ENCODE data around the gene ITPKC.
A peak's percentile ranks its signal among the peaks of the same experiment; 100 is the strongest.

ITPKC gene

GRCh38 chr19:40690693-40691420 lies 26.1 kb upstream of the ITPKC start:
- DNase-seq = peak; percentile 85

GRCh38 chr19:40691421-40692211 lies 25.3 kb upstream of the ITPKC start:
- no peak for DNase-seq

- DNase-seq = no peak
Measured at GRCh38 chr19:40692212-40692551, 24.7 kb upstream of the ITPKC start.

DNA sequence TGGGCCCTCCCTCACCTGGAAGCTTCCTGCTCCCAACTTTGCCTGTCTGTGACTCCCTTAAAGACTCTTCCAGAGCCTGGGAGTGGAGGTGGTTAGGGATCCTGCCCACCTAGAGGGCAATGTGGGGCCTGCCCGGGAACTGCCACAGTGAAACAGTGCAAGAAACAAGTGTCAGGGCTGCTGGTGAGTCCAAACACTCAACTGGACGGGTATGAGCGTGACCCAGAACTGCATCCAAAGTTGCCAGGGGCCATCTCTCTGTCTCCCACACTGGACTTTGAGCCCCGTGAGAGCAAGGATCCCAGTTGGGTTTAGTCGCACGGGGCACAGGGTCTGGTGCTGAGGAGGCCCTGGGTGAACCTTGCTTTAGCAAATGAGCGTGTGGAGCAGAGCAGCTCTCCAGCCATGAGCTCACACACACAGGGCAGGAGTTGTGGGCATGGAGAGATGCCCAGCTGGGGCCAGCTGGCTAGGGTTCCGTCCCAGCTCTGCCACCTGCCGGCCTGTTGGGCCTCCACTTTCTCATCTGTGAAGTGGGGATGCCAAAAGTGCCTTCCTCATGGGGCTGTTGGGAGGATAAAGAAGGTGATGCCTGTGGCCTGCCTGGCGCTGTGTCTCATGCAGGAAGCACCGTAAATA lies 23.6 kb upstream of the ITPKC start:
- DNase-seq = no peak

GRCh38 chr19:40693896-40694295 lies 23.0 kb upstream of the ITPKC start:
- DNase-seq = no peak

DNA sequence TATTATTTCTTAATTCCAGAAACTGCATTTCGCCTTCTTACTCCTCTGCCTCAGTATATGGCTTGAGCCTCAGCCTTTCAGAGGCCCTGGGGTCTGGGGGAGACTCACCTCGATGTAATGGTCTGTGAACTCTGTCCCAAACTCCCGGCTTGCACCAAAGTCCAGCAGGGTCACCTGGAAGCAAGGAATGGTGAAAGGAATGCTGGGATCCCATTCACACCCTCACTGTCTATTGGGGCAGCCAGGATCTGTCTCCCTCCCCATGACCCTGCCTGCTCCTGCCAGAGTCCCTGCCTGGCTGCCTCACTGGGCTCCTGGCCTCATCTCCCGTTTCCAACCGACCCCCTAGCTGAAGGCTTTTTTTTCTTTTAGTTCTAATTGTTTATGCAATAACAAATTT lies 21.0 kb upstream of the ITPKC start:
- DNase-seq = no peak

DNA sequence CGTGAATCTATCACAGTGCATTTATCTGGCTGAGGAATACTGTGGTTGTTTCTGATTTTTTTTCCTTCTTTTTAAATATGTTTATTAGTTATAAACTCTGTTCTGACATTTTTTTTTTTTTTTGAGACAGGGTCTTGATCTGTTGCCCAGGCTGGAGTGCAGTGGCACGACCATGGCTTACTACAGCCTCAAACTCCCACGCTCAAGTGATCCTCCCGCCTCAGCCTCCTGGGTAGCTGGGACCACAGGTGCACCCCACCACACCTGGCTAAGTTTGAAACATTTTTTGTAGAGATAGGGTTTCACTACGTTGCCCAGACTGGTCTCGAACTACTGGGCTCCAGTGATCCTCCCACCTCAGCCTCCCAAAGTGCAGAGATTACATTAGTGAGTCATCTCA lies 19.9 kb upstream of the ITPKC start:
- DNase-seq = no peak

DNA sequence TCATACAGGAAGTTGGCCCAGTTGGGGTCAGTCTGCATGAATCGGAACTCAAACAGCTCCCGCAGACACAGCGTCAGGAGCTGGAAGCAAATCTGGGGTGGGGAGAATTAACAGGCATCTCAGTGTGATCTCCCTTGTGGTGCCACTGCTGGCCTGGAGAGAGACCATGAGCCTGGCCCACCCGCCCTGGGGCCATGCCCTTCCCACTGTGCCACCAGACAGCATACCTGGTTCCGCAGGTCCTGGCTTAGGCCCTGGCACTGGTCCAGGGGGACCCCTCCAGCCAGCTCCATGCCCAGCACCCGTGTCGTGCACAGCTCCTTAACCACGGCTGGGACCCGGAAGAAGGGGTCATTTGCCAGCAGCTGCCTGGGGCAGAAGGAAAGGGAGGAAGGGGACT lies 16.8 kb upstream of the ITPKC start:
- DNase-seq = no peak

DNA sequence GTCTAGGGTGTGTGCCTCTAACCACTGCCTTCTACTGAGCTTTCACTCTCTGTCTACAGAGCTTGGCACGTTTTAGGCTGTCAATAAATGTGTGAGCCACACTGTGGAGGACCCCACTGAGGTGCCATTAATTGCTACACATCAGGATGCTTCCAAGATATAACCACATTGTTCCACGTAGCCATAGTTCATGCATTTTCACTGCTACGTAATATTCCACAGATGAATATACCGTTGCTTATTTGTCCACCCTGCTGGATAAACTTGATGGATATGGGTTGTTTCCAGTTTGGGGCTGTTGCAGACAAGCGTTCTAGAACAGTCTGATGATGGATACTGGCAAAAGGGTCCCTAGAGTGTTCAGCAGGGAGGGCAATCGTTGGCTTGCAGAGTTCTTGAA lies 15.2 kb upstream of the ITPKC start:
- no peak for DNase-seq

- DNase-seq = no peak
Measured at GRCh38 chr19:40702337-40703012, 14.4 kb upstream of the ITPKC start.

GRCh38 chr19:40703029-40703755 lies 13.7 kb upstream of the ITPKC start:
- no peak for DNase-seq

DNA sequence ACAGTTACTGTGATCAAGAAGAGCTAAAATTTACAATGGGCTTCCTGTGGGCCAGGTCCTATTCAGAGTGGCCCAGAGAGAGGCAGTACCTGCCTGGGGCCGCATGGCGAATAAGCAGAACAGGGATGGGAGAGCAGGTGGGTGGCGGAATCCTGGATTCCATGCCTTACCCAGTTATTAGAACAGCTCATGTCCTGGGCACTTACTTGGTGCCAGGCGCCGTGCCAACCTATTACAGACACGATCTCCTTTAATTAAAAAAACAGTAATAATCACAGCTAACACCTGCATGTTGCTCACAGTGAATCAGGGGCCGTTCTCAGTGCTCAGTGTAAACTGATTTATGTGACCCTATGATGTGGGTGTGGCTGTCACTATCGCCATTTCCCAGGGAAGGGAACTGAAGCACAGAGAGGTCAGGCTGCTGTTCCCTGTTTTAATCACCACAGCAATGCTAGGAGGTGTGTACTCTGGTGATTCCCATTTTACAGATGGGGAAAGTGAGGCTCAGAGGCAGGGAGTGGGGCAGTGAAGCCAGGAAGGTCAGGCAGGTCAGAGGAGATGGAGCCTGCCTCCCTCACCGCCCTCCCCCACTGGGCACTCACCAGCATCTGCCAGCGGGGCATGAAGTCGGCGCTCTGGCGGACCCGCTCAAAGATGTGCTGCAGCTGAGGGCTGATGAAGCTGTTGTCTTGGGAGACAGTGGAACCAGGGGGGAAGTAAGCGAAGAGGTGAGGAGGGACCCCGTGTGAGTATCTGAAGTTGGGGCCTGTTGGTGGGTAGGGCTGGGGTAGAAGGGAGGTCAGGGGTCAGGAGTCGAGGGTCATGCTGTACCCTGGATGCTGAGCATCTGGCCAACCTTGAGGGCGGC lies 12.2 kb upstream of the ITPKC start:
- no peak for DNase-seq

GRCh38 chr19:40705362-40705651 lies 11.6 kb upstream of the ITPKC start:
- DNase-seq = no peak

DNA sequence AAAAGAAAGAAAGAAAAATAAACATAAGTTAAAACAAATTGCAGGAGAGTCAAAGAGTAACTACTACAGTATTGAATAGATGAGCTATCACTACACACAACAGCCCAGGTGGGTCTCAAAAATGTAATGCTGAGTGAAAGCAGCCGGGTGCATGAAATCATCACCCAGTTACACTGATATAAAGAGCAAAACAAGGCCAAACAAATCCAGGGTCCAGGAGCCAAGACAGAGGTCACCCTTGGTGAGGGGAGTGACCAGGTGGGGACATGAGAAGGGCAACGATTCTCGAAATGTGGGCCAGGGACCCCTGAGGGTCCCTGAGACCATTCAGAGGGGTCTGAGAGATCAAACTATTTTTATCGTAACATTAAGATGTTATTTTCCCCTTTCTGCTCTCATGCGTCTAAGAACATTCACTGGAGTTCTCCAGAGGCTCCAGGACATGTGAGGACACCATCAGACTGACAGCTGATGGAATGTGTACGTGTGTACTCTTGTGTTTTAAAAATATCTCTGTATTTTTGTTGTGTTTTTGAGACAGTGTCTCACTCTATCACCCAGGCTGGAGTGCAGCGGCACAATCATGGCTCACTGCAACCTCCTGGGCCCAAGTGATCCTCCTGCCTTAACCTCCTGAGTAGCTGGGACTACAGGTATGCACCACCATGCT lies 10.8 kb upstream of the ITPKC start:
- DNase-seq = no peak

DNA sequence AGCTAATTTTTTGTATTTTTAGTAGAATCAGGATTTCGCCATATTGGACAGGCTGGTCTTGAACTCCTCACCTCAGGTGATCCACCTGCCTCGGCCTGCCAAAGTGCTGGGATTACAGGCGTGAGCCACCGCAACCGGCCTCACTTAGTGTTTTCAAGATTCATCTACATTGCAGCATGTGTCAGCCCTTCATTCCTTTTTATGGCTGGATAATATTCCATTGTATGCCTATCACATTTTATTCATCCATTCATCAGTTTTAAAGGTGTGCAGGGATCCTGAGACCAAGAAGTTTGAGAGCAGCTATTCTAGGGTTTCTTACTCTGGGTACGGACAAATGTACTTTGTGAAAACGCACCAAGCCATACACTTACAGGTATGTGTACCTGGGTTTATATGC lies 9.3 kb upstream of the ITPKC start:
- no peak for DNase-seq

DNA sequence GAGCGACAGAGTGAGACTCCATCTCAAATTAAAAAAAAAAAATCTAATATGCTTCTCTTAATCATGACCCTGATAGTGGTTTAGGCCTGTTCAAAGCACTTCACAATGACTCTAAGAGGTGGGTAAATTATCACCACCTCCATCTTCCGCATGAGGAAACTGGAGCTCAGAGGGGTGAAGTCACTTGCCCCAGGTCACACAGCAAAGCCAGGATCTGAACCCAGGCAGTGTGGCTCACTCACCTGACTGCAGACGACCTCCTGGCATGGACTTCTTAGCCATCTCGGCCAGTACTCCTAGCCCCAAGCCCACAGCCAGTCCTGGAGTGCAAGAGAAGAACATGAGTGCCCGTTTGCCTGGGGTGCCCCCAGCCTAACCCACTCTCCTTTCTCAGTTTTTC lies 7.1 kb upstream of the ITPKC start:
- DNase-seq = no peak

DNA sequence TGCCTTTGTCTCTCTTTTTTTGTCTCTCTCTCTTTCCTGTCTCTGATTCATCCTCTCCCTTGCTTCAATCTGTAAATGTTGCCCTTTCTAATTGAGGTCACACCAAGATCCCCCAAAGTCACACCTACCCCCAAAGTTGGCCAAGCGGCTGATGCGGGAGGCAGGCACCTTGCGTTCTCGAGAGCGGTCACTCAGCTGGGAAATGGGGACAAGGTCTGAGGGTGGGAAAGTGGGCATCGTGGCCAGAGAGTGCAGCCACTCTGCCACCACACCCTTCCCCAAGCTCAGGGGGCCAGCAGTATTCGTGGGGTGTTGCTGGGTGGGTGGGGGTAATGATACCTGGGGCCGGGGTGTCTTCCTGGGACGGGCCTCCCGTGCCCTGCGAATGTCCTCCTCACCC lies 3.0 kb upstream of the ITPKC start:
- no peak for DNase-seq

DNA sequence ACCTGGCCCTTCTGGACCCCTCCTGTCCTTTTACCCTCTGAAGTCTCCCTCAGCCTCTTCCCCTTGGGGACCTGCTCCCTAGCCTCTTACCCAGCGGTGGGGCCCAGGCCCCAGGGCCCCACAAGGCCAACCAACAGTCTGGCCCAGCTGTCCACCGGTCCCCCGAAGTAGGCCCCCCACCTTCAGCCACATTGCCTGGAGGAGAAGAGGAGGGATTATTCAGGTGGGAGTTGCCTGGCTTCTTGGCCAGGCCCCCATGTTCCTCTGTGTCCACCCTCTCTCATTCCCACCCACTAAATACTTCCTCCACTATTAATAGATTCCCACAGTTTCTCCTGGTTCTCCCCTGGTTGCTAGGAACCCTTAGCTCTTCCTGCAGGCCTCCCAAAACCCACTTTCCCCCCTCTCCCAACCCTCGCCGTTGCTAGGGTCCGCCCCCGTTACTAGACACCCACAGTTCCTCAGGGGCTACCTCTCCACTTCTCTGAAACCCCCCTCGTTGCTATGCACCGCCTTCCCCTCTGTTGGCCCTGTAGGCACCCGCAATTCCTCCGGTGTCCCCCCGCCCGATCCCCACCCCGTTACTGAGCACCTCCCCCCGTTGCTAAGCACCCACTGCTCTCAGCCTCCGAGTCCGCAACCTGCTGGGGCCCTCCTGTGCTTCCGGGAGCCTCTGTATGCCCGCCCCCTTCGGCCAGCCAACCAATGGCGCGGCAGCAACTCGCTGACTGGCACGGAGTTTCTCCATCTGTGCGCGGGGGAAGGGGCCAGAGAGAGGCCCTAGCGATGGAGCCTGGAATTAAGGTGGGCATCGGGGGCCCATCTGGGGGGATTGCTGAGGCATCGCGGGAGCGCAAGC lies 2.2 kb upstream of the ITPKC start:
- DNase-seq = peak; percentile 92

GRCh38 chr19:40716031-40716481 lies 856 bp upstream of the ITPKC start:
- DNase-seq = no peak

DNA sequence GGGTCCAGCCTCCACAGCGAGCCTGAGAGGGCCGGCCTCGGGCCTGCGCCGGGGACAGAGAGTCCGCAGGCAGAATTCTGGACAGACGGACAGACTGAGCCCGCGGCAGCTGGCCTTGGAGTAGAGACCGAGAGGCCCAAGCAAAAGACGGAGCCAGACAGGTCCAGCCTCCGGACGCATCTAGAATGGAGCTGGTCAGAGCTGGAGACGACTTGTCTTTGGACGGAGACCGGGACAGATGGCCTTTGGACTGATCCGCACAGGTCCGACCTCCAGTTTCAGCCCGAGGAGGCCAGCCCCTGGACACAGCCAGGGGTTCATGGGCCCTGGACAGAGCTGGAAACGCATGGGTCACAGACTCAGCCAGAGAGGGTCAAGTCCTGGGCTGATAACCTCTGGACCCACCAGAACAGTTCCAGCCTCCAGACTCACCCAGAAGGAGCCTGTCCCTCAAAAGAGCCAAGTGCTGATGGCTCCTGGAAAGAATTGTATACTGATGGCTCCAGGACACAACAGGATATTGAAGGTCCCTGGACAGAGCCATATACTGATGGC lies 490 bp downstream of the ITPKC start:
- DNase-seq = no peak

All from activated CD4-positive, CD25-positive, alpha-beta regulatory T cell treated with anti-CD3 and anti-CD28 coated beads, Interleukin-2, amount 50 U/mL, for 72 hours (primary cell).